ENCODE measurements around the gene RAD21L1.
"Not testable (repeated sequence)": the region's sequence is repeated elsewhere in the genome, so short reads cannot be mapped to it uniquely, and the experiment has no call there.

The RAD21L1 gene

DNA sequence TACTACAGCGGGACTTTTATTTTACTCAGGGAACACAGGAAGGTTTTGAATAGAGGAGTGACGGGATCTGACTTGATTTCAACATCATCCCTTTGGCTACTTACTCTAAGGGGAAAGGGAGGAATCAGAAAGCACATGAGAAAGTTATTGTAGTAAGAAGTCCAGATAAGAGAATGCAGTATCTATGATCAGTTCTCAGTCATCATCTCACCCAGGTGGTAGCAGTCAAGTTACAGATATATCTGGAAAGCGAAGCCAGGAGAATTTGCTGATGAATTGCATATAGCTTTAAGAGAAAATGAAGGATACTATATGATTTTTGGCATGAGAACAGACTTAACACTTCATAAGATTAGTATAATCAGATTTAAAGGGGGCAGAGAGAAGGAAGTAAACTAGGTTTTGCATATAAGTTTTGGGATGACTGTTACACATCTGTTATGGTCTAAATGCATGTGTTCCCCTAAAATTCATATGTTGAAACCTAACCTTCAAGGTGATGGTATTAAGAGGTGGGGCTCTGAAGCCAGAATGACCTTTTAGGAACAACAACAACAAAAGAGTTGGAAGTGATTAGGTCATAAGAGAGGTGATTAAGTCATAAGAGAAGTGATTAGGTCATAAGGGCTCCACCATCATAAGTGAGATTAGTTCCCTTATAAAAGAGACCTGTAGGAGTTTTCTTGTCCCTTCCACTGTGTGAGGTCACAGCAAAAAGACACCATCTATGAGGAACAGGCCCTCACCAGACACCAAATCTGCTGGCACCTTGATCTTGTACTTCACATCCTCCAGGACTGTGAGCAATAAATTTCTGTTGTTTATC lies 6.7 kb downstream of the RAD21L1 start:
- peak; percentile 24 for DNase-seq

- DNase-seq: no peak
Observed at GRCh38 chr20:1240549-1240948, 14.7 kb downstream of the RAD21L1 start.

GRCh38 chr20:1241456-1241855 lies 15.6 kb downstream of the RAD21L1 start:
- no peak for DNase-seq

DNA sequence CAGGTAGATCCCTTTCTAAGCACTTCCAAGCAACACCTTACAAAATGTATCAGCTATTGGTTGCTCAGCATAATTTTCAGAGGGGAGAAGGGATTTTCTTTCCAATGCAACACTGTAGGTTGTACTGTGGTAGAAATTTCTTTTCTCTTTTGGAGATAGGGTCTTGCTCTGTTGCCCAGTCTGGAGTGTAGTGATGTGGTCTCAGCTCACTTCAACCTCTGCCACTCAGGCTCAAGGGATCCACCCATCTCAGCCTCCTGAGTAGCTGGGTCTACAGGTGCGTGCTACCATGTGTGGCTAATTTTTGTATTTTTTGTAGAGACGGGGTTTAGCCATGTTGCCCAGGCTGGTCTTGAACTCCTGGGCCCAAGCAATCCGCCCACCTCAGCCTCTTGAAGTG lies 16.3 kb downstream of the RAD21L1 start:
- no peak for DNase-seq

- DNase-seq: no peak
Observed at GRCh38 chr20:1242530-1242929, 16.7 kb downstream of the RAD21L1 start.

- no peak for DNase-seq
Observed at GRCh38 chr20:1245578-1245977, 19.7 kb downstream of the RAD21L1 start.

- peak; percentile 4 for DNase-seq
Observed at GRCh38 chr20:1247689-1248088, 21.8 kb downstream of the RAD21L1 start.

GRCh38 chr20:1250282-1250681 lies 24.4 kb downstream of the RAD21L1 start:
- DNase-seq: not testable (repeated sequence)

DNA sequence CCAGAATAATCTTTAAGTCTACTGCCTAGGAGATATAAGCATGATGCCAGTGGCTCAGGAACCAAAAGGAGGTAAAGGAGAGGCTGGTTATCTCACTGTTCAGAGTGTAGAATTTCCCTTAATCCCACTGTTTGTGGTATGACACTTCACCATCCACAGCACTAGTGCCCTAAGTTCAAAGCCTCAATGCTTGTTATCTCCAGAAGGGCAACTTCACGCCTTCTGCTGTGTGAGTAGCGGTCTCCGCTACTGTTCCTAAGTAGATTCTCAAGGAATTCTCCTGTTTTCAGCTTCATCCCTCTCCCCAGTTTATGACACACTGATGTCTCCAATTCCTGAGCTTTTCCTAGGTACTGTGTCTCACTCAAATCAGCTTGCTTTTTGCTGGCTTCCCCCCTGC lies 26.6 kb downstream of the RAD21L1 start:
- DNase-seq: no peak

DNA sequence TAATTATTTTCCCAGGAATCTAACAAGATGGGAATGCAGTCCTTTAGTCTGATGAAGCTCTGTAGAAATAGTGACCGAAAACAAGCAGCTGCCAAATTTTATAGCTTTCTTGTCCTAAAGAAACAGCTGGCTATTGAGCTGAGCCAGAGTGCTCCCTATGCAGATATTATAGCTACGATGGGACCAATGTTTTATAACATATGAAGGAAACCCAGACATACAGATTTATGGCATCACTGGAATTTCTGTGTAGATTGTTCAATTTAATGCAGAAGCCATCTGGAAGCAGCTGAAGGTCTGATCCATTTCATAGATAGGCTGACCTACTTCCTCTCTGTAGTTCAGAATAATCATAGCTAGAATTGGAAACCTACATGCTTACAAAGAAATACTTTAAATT lies 28.4 kb downstream of the RAD21L1 start:
- no peak for DNase-seq

DNA sequence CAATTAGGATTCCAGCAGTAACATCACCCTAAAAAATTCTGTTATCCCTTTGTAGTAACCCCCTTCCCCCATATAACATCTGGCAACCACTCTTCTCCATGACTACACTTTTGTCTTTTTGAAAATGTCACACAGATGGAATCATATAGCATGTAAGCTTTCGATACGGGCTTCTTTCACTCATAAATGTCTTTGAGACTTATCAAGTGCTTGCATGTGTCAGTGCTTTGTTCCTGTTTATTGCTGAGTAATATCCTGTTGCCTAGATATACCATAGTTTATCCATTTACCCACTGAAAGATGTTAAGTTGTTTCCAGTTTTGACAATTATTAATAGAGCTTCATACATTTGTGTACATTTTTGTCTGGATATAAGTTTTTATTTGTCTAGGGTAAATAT lies 29.8 kb downstream of the RAD21L1 start:
- DNase-seq: peak; percentile 18

GRCh38 chr20:1263853-1264252 lies 38.0 kb downstream of the RAD21L1 start:
- DNase-seq: peak; percentile 11

- no peak for DNase-seq
Observed at GRCh38 chr20:1264727-1265126, 38.9 kb downstream of the RAD21L1 start.

GRCh38 chr20:1265226-1265915 lies 39.5 kb downstream of the RAD21L1 start:
- no peak for DNase-seq

GRCh38 chr20:1265916-1266166 lies 40.0 kb downstream of the RAD21L1 start:
- DNase-seq: no peak

GRCh38 chr20:1266167-1266973 lies 40.5 kb downstream of the RAD21L1 start, which contains the start of gene SNPH:
SNPH (plus strand) TSS chr20:1266294; CDS start chr20:1296240, 29,946 bp downstream.
- no peak for DNase-seq

DNA sequence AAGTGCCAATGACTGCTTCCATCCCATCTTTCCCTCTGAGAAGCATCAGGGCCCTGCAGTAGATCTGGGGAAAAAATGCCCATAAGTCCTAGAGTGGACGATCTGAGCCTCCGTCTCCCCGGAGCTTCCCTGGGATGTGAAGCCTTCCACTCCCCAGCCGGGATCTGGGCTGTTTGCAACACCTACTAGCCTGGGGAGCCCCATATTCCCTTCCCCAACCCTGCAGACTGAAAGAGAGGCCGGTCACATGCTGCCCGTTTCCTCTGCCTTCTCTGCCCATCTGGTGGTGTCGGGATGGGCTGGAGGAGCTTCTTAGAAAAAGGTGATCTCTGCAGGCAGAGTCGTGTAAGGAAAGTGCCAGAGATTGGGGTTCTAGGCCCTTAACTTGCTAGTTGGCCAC lies 41.3 kb downstream of the RAD21L1 start:
- no peak for DNase-seq

- no peak for DNase-seq
Observed at GRCh38 chr20:1267809-1268374, 42.0 kb downstream of the RAD21L1 start.

DNA sequence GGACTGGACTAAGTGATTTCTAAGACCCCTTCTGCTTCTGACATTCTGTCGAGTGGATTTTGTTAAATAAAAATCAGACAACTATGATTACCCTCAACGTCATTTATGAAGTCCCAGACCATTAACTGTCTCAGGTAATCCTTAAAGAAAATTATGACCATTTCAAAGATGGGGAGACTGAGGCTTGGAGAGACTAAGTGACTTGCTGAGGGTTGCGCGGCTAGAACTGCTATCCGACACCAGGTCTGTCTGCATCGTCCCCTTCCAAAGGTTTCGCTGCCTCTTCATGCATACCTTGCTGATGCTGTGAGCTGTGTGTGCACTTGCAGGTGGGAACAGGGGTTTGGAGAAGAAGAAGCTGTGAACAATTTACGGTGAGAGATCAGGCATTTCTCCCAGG lies 43.4 kb downstream of the RAD21L1 start:
- DNase-seq: no peak

- DNase-seq: no peak
Observed at GRCh38 chr20:1269850-1270249, 44.0 kb downstream of the RAD21L1 start.

GRCh38 chr20:1272368-1273100 lies 46.7 kb downstream of the RAD21L1 start:
- DNase-seq: no peak

GRCh38 chr20:1273366-1273765 lies 47.5 kb downstream of the RAD21L1 start:
- DNase-seq: no peak

Data from inflammatory macrophage treated with lipopolysaccharide for 4 hours (primary cell).